Measurements from ENCODE around the gene TAF1B. TPM values are rescaled to one million over a fixed set of nuclear protein-coding genes. Genes with fewer than 3 reads are reported as not detected.

The TAF1B gene
- total RNA-seq, 4 donors from 2014 or later = 0.80 to 18.9 (median 4.4) TPM; not detected in 1

GRCh38 chr2:9950521-9951271, 107.4 kb downstream of the TAF1B start:
- peak overlapping the region; percentile 44 to 67 (median 61) for H3K27ac ChIP-seq

GRCh38 chr2:9951272-9951521, 107.9 kb downstream of the TAF1B start:
- no peak for TF ChIP-seq POLR2A (IDR thresholded peaks at IDR 0.05)
- Histone ChIP-seq H3K36me3 (no peaks in the 10 kb centered on the region), H3K4me1 (peaks cover 0 to 25% (median 18%) of the 10 kb centered on the region in 4 donors), H3K27ac (peak overlapping the region; percentile 44 to 67 (median 61)), H3K27me3 (peaks cover 56% of the 10 kb centered on the region), H3K9me3 (no peaks in the 10 kb centered on the region), H3K4me3 (peak overlapping the region; percentile 47 to 81 (median 76))
- in situ Hi-C loops (cut with MboI; ENCODE audit: low pct_ligation_motif_present in 1 of 4, low pct_unique_long_range_greater_than_20kb in 1 of 4, low sequenced_read_pairs in 3 of 4) (no loop called here), intact Hi-C loops (cut with DNase I; ENCODE audit: low total_unique reads) (no loop called here)
- WGBS, 2 donors (ENCODE audit: low coverage in 1 of 2) = no CpG with 5 or more reads among the region's 47 CpGs
- no peak for DNase-seq

More at GRCh38 chr2:9950521-9951271, 107.4 kb downstream of the TAF1B start:
- H3K4me3 ChIP-seq = peak overlapping the region; percentile 47 to 81 (median 76)
- H3K36me3 ChIP-seq = no peaks in the 10 kb centered on the region
- WGBS, 2 donors (ENCODE audit: low coverage in 1 of 2) = 10 to 47% methylated on average over 3 to 55 of the region's 76 CpGs
- DNase-seq = peak; percentile 50
- no peaks in the 10 kb centered on the region for H3K9me3 ChIP-seq
- TF ChIP-seq EP300 (IDR thresholded peaks at IDR 0.05; ENCODE audit: low read depth) = no peak
- TF ChIP-seq CTCF (IDR thresholded peaks at IDR 0.05) = peak in 1 of 5 experiments; percentile 12
- H3K27me3 ChIP-seq = peaks cover 61% of the 10 kb centered on the region
- in situ Hi-C loops (cut with MboI; ENCODE audit: low pct_ligation_motif_present in 1 of 4, low pct_unique_long_range_greater_than_20kb in 1 of 4, low sequenced_read_pairs in 3 of 4) (no loop called here), intact Hi-C loops (cut with DNase I; ENCODE audit: low total_unique reads) (no loop called here)
- H3K4me1 ChIP-seq = peaks cover 0 to 25% (median 18%) of the 10 kb centered on the region in 4 donors

- Histone ChIP-seq H3K27me3 (peaks cover 55% of the 10 kb centered on the region), H3K4me3 (peak within 1 kb of the TSS; percentile 76 to 83 (median 78)), H3K36me3 (no peaks in the 10 kb centered on the region), H3K27ac (peak within 1 kb of the TSS; percentile 53 to 78 (median 70)), H3K4me1 (peaks cover 0 to 25% (median 18%) of the 10 kb centered on the region in 4 donors), H3K9me3 (no peaks in the 10 kb centered on the region)
- peak in 2 of 3 donors; percentile 13 to 42 for TF ChIP-seq POLR2AphosphoS5 (IDR thresholded peaks at IDR 0.05)
- no peak for TF ChIP-seq EP300 (IDR thresholded peaks at IDR 0.05; ENCODE audit: low read depth)
- WGBS, 2 donors (ENCODE audit: low coverage in 1 of 2) = 0% methylated on average over 47 of the region's 111 CpGs; no CpG with 5 or more reads in 1 of the 2 donors
- intact Hi-C loops (cut with DNase I; ENCODE audit: low total_unique reads) (no loop called here), in situ Hi-C loops (cut with MboI; ENCODE audit: low pct_ligation_motif_present in 1 of 4, low pct_unique_long_range_greater_than_20kb in 1 of 4, low sequenced_read_pairs in 3 of 4) (no loop called here)
- peak; percentile 94 for DNase-seq
Measured at GRCh38 chr2:9951522-9952285, 108.4 kb downstream of the TAF1B start, which contains the start of gene GRHL1. TSS of gene GRHL1 (plus strand) at chr2:9951693. CDS start at chr2:9951834, 141 bp downstream.

GRCh38 chr2:9952286-9952737, 109.0 kb downstream of the TAF1B start:
- Histone ChIP-seq H3K9me3 (no peaks in the 10 kb centered on the region), H3K4me3 (peak overlapping the region; percentile 76 to 83 (median 78)), H3K27me3 (peaks cover 54% of the 10 kb centered on the region), H3K36me3 (no peaks in the 10 kb centered on the region), H3K27ac (peak overlapping the region in 3 of 4 donors; percentile 67 to 78 (median 72)), H3K4me1 (peaks cover 0 to 25% (median 18%) of the 10 kb centered on the region in 4 donors)
- intact Hi-C loops (cut with DNase I; ENCODE audit: low total_unique reads) (no loop called here), in situ Hi-C loops (cut with MboI; ENCODE audit: low pct_ligation_motif_present in 1 of 4, low pct_unique_long_range_greater_than_20kb in 1 of 4, low sequenced_read_pairs in 3 of 4) (no loop called here)
- no peak for TF ChIP-seq EP300 (IDR thresholded peaks at IDR 0.05; ENCODE audit: low read depth)
- no peak for TF ChIP-seq POLR2AphosphoS5 (IDR thresholded peaks at IDR 0.05)
- TF ChIP-seq POLR2A (IDR thresholded peaks at IDR 0.05) = no peak
- no peak for TF ChIP-seq CTCF (IDR thresholded peaks at IDR 0.05)
- 20 to 32% methylated on average over 11 to 15 of the region's 15 CpGs for WGBS, 2 donors (ENCODE audit: low coverage in 1 of 2)
- DNase-seq = no peak

All from transverse colon (tissue), 4 donors.